DND-41 (cell line): ENCODE results near the gene PCGF2.

ENCODE experiments used
- ATAC-seq: fragments of 200-7000 bp; cut with Tn5 transposase; 3 replicates; pipeline ENCODE4 v1.9.1; 2021; ENCODE audit warnings: low read depth; ENCODE audit not compliant: insufficient read depth
- DNase-seq: peaks from one replicate; pipeline ENCODE4 v3.0.0-alpha.2; 2020
- H2AFZ ChIP-seq: 2 replicates; pipeline ENCODE4 v1.6.0; 2012; ENCODE audit warnings: low read depth, low read length
- H3K27ac ChIP-seq: 2 replicates; pipeline ENCODE4 v1.5.1; 2012; ENCODE audit warnings: low read length, inconsistent platforms
- H3K27me3 ChIP-seq: fragments of 200-600 bp; sonication (generic); 2 replicates; pipeline ENCODE4 v1.6.0; 2012; ENCODE audit warnings: low read length, mild to moderate bottlenecking, inconsistent platforms; ENCODE audit not compliant: insufficient read depth, poor library complexity
- H3K36me3 ChIP-seq: 2 replicates; pipeline ENCODE4 v1.5.1; 2012; ENCODE audit warnings: low read length, inconsistent platforms; ENCODE audit not compliant: insufficient read depth
- H3K4me1 ChIP-seq: 2 replicates; pipeline ENCODE4 v1.5.1; 2012; ENCODE audit warnings: mild to moderate bottlenecking, low read length; ENCODE audit not compliant: insufficient read depth
- H3K4me2 ChIP-seq: 2 replicates; pipeline ENCODE4 v1.6.0; 2012; ENCODE audit warnings: mild to moderate bottlenecking, moderate library complexity, low read length, inconsistent platforms; ENCODE audit not compliant: insufficient read depth
- H3K4me3 ChIP-seq, 2 experiments: fragments of 200-600 bp in 1 of 2; shearing (Covaris generic) in 1 of 2; 2 replicates each; pipeline ENCODE4 v1.5.1; 2012 to 2016; ENCODE audit warnings: inconsistent platforms in 2 of 2, low read length in 2 of 2, mild to moderate bottlenecking in 2 of 2, low read depth in 1 of 2, moderate library complexity in 1 of 2
- H3K79me2 ChIP-seq: 2 replicates; pipeline ENCODE4 v1.6.0; 2012; ENCODE audit warnings: low read length, inconsistent platforms; ENCODE audit not compliant: insufficient read depth
- H3K9ac ChIP-seq: 2 replicates; pipeline ENCODE4 v1.6.0; 2012; ENCODE audit warnings: low read depth, mild to moderate bottlenecking, inconsistent platforms, low read length, moderate library complexity
- H3K9me3 ChIP-seq: 2 replicates; pipeline ENCODE4 v1.5.1; 2012; ENCODE audit warnings: low read length, moderate library complexity, mild to moderate bottlenecking, inconsistent platforms; ENCODE audit not compliant: insufficient read depth, severe bottlenecking
- H4K20me1 ChIP-seq: 2 replicates; pipeline ENCODE4 v1.6.0; 2012; ENCODE audit warnings: low read length; ENCODE audit not compliant: insufficient read depth
- CTCF ChIP-seq: IDR thresholded peaks from 2 replicates; pipeline ENCODE4 v1.5.1; 2012; ENCODE audit warnings: borderline replicate concordance, low read length, moderate library complexity, mild to moderate bottlenecking; ENCODE audit not compliant: poor library complexity, severe bottlenecking; ENCODE audit errors: extremely low read depth
- EZH2 ChIP-seq: IDR thresholded peaks from 3 replicates; pipeline ENCODE4 v1.6.1; 2012; ENCODE audit warnings: borderline replicate concordance, low read depth, mild to moderate bottlenecking, moderate library complexity, low read length, inconsistent platforms; ENCODE audit not compliant: severe bottlenecking

Gene PCGF2

GRCh38 chr17:38749223-38750043 is 1.3 kb upstream of the PCGF2 start:
- Histone ChIP-seq H2AFZ (no peak overlapping the region), H3K36me3 (peaks cover 13% of the 10 kb centered on the region), H3K4me1 (peaks cover 64% of the 10 kb centered on the region), H3K79me2 (peaks cover 55% of the 10 kb centered on the region), H4K20me1 (peaks cover 29% of the 10 kb centered on the region), H3K9me3 (no peaks in the 10 kb centered on the region), H3K4me3 (no peak overlapping the region), H3K27ac (no peak overlapping the region), H3K4me2 (peak overlapping the region; percentile 85; the same call in 1 of the 2 replicates), H3K9ac (no peak overlapping the region), H3K27me3 (no peaks in the 10 kb centered on the region)
- no peak for ATAC-seq
- no peak for DNase-seq
- TF ChIP-seq CTCF, result no peak
- no peak for TF ChIP-seq EZH2

- H3K9me3 ChIP-seq, result no peaks in the 10 kb centered on the region
- no peak overlapping the region for H2AFZ ChIP-seq
- no peak for TF ChIP-seq CTCF
- no peak for TF ChIP-seq EZH2
- DNase-seq (no peak), ATAC-seq (no peak)
- peaks cover 28% of the 10 kb centered on the region for H4K20me1 ChIP-seq
- peaks cover 60% of the 10 kb centered on the region for H3K4me1 ChIP-seq
- H3K9ac ChIP-seq, result peak overlapping the region; percentile 54; the same call in 1 of the 2 replicates
- H3K27ac ChIP-seq, result no peak overlapping the region
- H3K36me3 ChIP-seq, result peaks cover 8% of the 10 kb centered on the region
- H3K4me2 ChIP-seq, result peak overlapping the region; percentile 85
- peak overlapping the region in 1 of 2 experiments; percentile 97; a peak in 1 of 4 replicates for H3K4me3 ChIP-seq
- H3K79me2 ChIP-seq, result peaks cover 55% of the 10 kb centered on the region
- H3K27me3 ChIP-seq, result no peaks in the 10 kb centered on the region
Observed at GRCh38 chr17:38748892-38749222, 721 bp upstream of the PCGF2 start.

- Histone ChIP-seq H3K4me3 (peak overlapping the region; percentile 93 to 97), H2AFZ (peak overlapping the region; percentile 92), H3K27me3 (no peaks in the 10 kb centered on the region), H3K79me2 (peaks cover 55% of the 10 kb centered on the region), H3K9me3 (no peaks in the 10 kb centered on the region), H3K36me3 (no peaks in the 10 kb centered on the region; the same call in 1 of the 2 replicates), H3K4me1 (peaks cover 58% of the 10 kb centered on the region), H4K20me1 (peaks cover 31% of the 10 kb centered on the region; the same call in 1 of the 2 replicates), H3K4me2 (peak overlapping the region; percentile 85), H3K9ac (peak overlapping the region; percentile 96), H3K27ac (peak overlapping the region; percentile 85)
- DNase-seq, result peak; percentile 68
- peak; percentile 28; the same call in 2 of the 3 replicates for ATAC-seq
- TF ChIP-seq EZH2 (no peak), CTCF (peak; percentile 35)
Observed at GRCh38 chr17:38747463-38748148, 530 bp downstream of the PCGF2 start.
